Right lobe of liver (tissue), 4 donors: ENCODE measurements around the gene HIGD1A.

Experiments
- POLR2A ChIP-seq: fragments of 450-650 bp; IDR thresholded peaks from one replicate; pipeline ENCODE4 v1.6.1; 2017; ENCODE audit warnings: antibody characterized with exemption, mild to moderate bottlenecking
- TF ChIP-seq, protein P1 (sequence below), 4 donors: fragments of 200-600 bp in 3 of 4; fragments of 450-650 bp in 1 of 4; IDR thresholded peaks; one replicate each; pipeline versions ENCODE4 v1.5.1 to v1.8.0; 2016 to 2022; ENCODE audit warnings: antibody characterized with exemption in 4 of 4, mild to moderate bottlenecking in 2 of 4
- donor health status: DM: no; HTN: no; CAD: no.
- donor health status: DM: no; HTN: no; CAD: no.
- donor health status: DM: no; HTN: yes; CAD: no.

DNA sequence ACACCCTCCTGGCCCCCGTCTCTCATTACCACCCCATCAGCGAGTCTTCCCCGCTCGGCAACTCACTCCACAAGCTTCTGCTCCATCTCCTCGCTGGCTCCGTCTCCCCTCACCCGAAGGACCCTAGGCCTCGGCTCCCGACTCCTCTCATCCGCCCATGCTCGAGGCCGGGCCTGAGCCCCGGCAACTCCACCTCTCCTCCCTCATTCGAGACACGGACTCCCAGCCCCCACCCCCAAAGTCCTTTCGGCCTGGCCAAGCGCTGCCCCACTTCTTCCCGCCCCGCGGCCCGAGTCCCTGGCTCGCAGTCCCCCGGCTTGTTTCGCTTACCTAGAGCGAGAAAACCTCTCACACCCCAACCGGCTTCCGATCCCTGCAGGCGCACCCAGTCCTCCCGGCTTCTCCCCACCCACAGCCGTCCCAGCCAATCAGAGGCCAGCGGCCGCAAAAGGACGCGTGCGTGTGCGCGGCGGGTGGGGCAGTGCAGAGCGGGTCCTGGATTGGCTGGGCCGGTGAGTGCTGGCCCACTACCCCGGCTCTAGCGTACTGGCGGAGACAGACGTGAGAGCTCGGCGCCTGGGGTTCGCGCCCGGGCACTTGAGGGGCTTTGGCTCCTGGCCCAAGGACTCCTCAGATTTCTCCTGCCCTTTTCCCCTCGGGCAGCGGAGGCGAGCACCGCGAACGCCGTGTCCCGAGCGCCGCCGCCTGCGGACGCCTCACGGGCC is at the start of gene HIGD1A:
- TF ChIP-seq, protein P1, sequence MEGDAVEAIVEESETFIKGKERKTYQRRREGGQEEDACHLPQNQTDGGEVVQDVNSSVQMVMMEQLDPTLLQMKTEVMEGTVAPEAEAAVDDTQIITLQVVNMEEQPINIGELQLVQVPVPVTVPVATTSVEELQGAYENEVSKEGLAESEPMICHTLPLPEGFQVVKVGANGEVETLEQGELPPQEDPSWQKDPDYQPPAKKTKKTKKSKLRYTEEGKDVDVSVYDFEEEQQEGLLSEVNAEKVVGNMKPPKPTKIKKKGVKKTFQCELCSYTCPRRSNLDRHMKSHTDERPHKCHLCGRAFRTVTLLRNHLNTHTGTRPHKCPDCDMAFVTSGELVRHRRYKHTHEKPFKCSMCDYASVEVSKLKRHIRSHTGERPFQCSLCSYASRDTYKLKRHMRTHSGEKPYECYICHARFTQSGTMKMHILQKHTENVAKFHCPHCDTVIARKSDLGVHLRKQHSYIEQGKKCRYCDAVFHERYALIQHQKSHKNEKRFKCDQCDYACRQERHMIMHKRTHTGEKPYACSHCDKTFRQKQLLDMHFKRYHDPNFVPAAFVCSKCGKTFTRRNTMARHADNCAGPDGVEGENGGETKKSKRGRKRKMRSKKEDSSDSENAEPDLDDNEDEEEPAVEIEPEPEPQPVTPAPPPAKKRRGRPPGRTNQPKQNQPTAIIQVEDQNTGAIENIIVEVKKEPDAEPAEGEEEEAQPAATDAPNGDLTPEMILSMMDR (IDR thresholded peaks at IDR 0.05): no peak
- TF ChIP-seq POLR2A: peak; percentile 100
